Measurements from ENCODE around the gene NUP37. TPM values are rescaled to one million over a fixed set of nuclear protein-coding genes. Genes with fewer than 3 reads are reported as not detected.

The NUP37 gene
- total and polyA plus RNA-seq, 2 donors (not counting 1 experiment from before 2014, with no cell fraction given), result 19.1 to 22.2 TPM

GRCh38 chr12:102114212-102114611 lies 5.7 kb downstream of the NUP37 start:
- H3K27me3 Mint-ChIP-seq, result no peaks in the 10 kb centered on the region
- peaks cover 4 to 5% of the 10 kb centered on the region in 2 donors for H3K4me1 ChIP-seq (ENCODE audit: control insufficient read depth in 2 of 2, insufficient read depth in 2 of 2, low read length in 2 of 2)
- H3K27ac ChIP-seq (ENCODE audit: low read length in 2 of 2), result no peak overlapping the region
- WGBS (ENCODE audit: insufficient coverage), result 100% methylated on average over 1 of the region's 2 CpGs
- no peak overlapping the region for H3K9ac ChIP-seq (ENCODE audit: low read length)
- ChIA-PET POLR2A (no interaction called here), CTCF (interaction anchor here (1.1 kb wide), 1 partner anchor 21 kb away, joined by 3 read pairs; no protein-coding TSS in a partner anchor)
- H3K9me3 Mint-ChIP-seq (ENCODE audit: insufficient read depth), result no peaks in the 10 kb centered on the region
- peaks cover 7 to 22% of the 10 kb centered on the region in 2 experiments for H3K36me3 ChIP-seq (replicated peaks in 1 of 2; ENCODE audit: control extremely low read depth in 1 of 2, control insufficient read depth in 1 of 2, extremely low read depth in 1 of 2, insufficient read depth in 2 of 2, low read length in 1 of 2)
- H3K4me3 Mint-ChIP-seq, result no peak overlapping the region
- no peaks in the 10 kb centered on the region for H3K79me2 ChIP-seq (ENCODE audit: control insufficient read depth, insufficient read depth, low read length)
- H3K9me3 ChIP-seq (ENCODE audit: control extremely low read depth in 1 of 3, control insufficient read depth in 2 of 3, insufficient read depth in 1 of 3, low read length in 2 of 3), result no peaks in the 10 kb centered on the region
- TF ChIP-seq EZH2 (IDR thresholded peaks at IDR 0.05; ENCODE audit: borderline replicate concordance, insufficient read depth, low read depth, low read length, poor library complexity, severe bottlenecking), result no peak
- TF ChIP-seq, protein P1, sequence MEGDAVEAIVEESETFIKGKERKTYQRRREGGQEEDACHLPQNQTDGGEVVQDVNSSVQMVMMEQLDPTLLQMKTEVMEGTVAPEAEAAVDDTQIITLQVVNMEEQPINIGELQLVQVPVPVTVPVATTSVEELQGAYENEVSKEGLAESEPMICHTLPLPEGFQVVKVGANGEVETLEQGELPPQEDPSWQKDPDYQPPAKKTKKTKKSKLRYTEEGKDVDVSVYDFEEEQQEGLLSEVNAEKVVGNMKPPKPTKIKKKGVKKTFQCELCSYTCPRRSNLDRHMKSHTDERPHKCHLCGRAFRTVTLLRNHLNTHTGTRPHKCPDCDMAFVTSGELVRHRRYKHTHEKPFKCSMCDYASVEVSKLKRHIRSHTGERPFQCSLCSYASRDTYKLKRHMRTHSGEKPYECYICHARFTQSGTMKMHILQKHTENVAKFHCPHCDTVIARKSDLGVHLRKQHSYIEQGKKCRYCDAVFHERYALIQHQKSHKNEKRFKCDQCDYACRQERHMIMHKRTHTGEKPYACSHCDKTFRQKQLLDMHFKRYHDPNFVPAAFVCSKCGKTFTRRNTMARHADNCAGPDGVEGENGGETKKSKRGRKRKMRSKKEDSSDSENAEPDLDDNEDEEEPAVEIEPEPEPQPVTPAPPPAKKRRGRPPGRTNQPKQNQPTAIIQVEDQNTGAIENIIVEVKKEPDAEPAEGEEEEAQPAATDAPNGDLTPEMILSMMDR (IDR thresholded peaks at IDR 0.05), result no peak
- H3K4me2 ChIP-seq (replicated peaks; ENCODE audit: low read depth, low read length, poor library complexity, severe bottlenecking), result no peak overlapping the region
- no peak overlapping the region for H2AFZ ChIP-seq (ENCODE audit: insufficient read depth, low read depth, low read length, poor library complexity, severe bottlenecking)
- H3K27ac Mint-ChIP-seq, result no peak overlapping the region
- peaks cover 7% of the 10 kb centered on the region for H3K4me1 Mint-ChIP-seq
- no peaks in the 10 kb centered on the region for H4K20me1 ChIP-seq (ENCODE audit: control insufficient read depth, insufficient read depth, low read length, poor library complexity, severe bottlenecking)
- intact Hi-C loops (cut with micrococcal nuclease), result no loop called here
- DNase-seq (no peak), ATAC-seq (ENCODE audit: low read depth) (no peak)
- H3K4me3 ChIP-seq (ENCODE audit: control extremely low read depth in 1 of 5, extremely low read depth in 1 of 5, insufficient read depth in 1 of 5, low read depth in 2 of 5, low read length in 4 of 5), result no peak overlapping the region
- H3K27me3 ChIP-seq (replicated peaks in 1 of 4; ENCODE audit: control extremely low read depth in 1 of 4, control insufficient read depth in 3 of 4, insufficient read depth in 4 of 4, low read length in 3 of 4), result no peaks in the 10 kb centered on the region

- ChIA-PET CTCF (interaction anchor here (0.7 to 1.3 kb wide), 2 partner anchors 11 to 171 kb away, joined by 3 to 4 read pairs; no protein-coding TSS in a partner anchor), POLR2A (no interaction called here)
- Histone ChIP-seq H3K9ac (ENCODE audit: low read length) (no peak overlapping the region), H2AFZ (ENCODE audit: insufficient read depth, low read depth, low read length, poor library complexity, severe bottlenecking) (no peak overlapping the region), H3K27ac (ENCODE audit: low read length in 2 of 2) (no peak overlapping the region), H3K9me3 (ENCODE audit: control extremely low read depth in 1 of 3, control insufficient read depth in 2 of 3, insufficient read depth in 1 of 3, low read length in 2 of 3) (peaks cover 0 to 5% (median 3%) of the 10 kb centered on the region in 3 donors), H3K4me3 (ENCODE audit: control extremely low read depth in 1 of 5, extremely low read depth in 1 of 5, insufficient read depth in 1 of 5, low read depth in 2 of 5, low read length in 4 of 5) (no peak overlapping the region), H3K4me2 (replicated peaks; ENCODE audit: low read depth, low read length, poor library complexity, severe bottlenecking) (no peak overlapping the region), H3K79me2 (ENCODE audit: control insufficient read depth, insufficient read depth, low read length) (no peaks in the 10 kb centered on the region), H3K4me1 (ENCODE audit: control insufficient read depth in 2 of 2, insufficient read depth in 2 of 2, low read length in 2 of 2) (no peaks in the 10 kb centered on the region), H4K20me1 (ENCODE audit: control insufficient read depth, insufficient read depth, low read length, poor library complexity, severe bottlenecking) (no peaks in the 10 kb centered on the region), H3K27me3 (replicated peaks in 1 of 4; ENCODE audit: control extremely low read depth in 1 of 4, control insufficient read depth in 3 of 4, insufficient read depth in 4 of 4, low read length in 3 of 4) (no peaks in the 10 kb centered on the region), H3K36me3 (replicated peaks in 1 of 2; ENCODE audit: control extremely low read depth in 1 of 2, control insufficient read depth in 1 of 2, extremely low read depth in 1 of 2, insufficient read depth in 2 of 2, low read length in 1 of 2) (peaks cover 23 to 51% of the 10 kb centered on the region in 2 experiments)
- no peaks in the 10 kb centered on the region for H3K4me1 Mint-ChIP-seq
- ATAC-seq (ENCODE audit: low read depth) (no peak), DNase-seq (no peak)
- no peak overlapping the region for H3K4me3 Mint-ChIP-seq
- H3K9me3 Mint-ChIP-seq (ENCODE audit: insufficient read depth), result no peaks in the 10 kb centered on the region
- TF ChIP-seq EZH2 (IDR thresholded peaks at IDR 0.05; ENCODE audit: borderline replicate concordance, insufficient read depth, low read depth, low read length, poor library complexity, severe bottlenecking), result no peak
- TF ChIP-seq, protein P1 (IDR thresholded peaks at IDR 0.05), result no peak
- H3K27ac Mint-ChIP-seq, result no peak overlapping the region
- intact Hi-C loops (cut with micrococcal nuclease), result no loop called here
- no peaks in the 10 kb centered on the region for H3K27me3 Mint-ChIP-seq
These were observed 9.1 kb downstream of the NUP37 start for GRCh38 chr12:102110782-102111181.
